Measurements from ENCODE around the gene ZBTB16. TPM values are rescaled to one million over a fixed set of nuclear protein-coding genes. Genes with fewer than 3 reads are reported as not detected.

The ZBTB16 gene
- total and polyA plus RNA-seq, 2 of the 4 experiments (the other 2 are of a cell fraction), result not detected

DNA sequence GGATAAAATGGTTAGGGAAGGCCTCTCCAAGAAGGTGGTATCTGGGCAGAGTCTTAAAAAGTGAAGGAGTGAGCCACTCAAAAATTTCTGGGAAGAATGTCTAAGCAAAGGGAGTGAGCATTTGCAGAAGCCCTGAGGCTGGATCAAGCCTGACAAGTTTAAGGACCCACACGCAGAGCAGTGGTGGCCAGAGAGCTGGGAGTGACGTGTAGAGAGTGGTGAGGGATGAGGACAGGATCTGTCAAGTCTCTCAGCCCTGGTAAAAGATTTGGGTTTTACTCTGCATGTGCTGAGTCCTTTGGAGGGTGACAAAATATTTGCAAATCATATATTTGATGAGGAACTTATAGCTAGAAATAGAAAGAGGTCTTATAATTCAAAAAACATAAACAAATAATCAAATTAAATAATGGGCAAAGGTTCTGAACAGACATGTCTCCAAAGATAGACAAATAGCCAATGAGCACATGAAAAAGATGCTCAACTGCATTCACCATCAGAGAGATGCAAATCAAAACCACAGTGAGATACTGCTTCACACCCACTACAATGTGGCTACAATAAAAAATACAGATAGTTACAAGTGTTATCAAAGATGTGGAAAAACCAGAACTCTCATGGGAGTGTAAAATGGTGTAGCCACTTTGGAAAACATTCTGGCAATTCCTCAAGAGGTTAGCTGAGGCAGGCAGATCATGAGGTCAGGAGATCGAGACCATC is 129.5 kb downstream of the ZBTB16 start:
- intact Hi-C loops (cut with micrococcal nuclease) (no loop called here), in situ Hi-C loops (cut with MboI; ENCODE audit: low sequenced_read_pairs) (no loop called here), dilution Hi-C loops (cut with HindIII; ENCODE audit: low sequenced_read_pairs, unreplicated experiment) (no loop called here)
- Histone ChIP-seq H2BK120ac (ENCODE audit: low read depth, low read length) (no peak overlapping the region), H3K4ac (ENCODE audit: low read depth, low read length) (no peak overlapping the region), H4K91ac (ENCODE audit: insufficient read depth, low read depth, low read length) (no peak overlapping the region), H2AK5ac (ENCODE audit: low read depth, low read length) (no peak overlapping the region), H3K4me3 (ENCODE audit: insufficient read depth, low read depth, low read length) (no peak overlapping the region), H3K4me2 (ENCODE audit: low read depth, low read length) (no peak overlapping the region), H4K8ac (ENCODE audit: low read depth in 2 of 2, low read length in 2 of 2) (no peak overlapping the region), H3K9me1 (ENCODE audit: insufficient read depth, low read length) (no peaks in the 10 kb centered on the region), H2AK9ac (replicated peaks; ENCODE audit: low read depth, low read length, poor library complexity) (no peak overlapping the region), H2BK20ac (ENCODE audit: low read depth, low read length) (no peak overlapping the region), H3K18ac (ENCODE audit: low read depth, low read length) (no peak overlapping the region), H3K9ac (ENCODE audit: low read depth, low read length) (no peak overlapping the region), H3K4me1 (ENCODE audit: control insufficient read depth, insufficient read depth, low read length) (no peaks in the 10 kb centered on the region), H3K27ac (ENCODE audit: insufficient read depth, low read length) (no peak overlapping the region), H2AFZ (replicated peaks; ENCODE audit: low read length, poor library complexity) (no peak overlapping the region), H3K36me3 (ENCODE audit: control insufficient read depth, insufficient read depth, low read length) (no peaks in the 10 kb centered on the region), H4K5ac (ENCODE audit: low read depth, low read length) (no peak overlapping the region), H2BK15ac (ENCODE audit: low read depth, low read length) (no peak overlapping the region), H3K23ac (ENCODE audit: low read depth, low read length) (no peak overlapping the region), H3K9me3 (ENCODE audit: control insufficient read depth, insufficient read depth, low read length) (peaks cover 6% of the 10 kb centered on the region; the same call in 1 of the 2 replicates), H4K20me1 (ENCODE audit: insufficient read depth, low read length) (no peaks in the 10 kb centered on the region), H3K14ac (replicated peaks; ENCODE audit: low read depth, low read length) (no peak overlapping the region), H2BK5ac (ENCODE audit: low read depth, low read length, poor library complexity, severe bottlenecking) (no peak overlapping the region), H3K79me1 (ENCODE audit: low read depth in 1 of 2, low read length in 2 of 2) (no peaks in the 10 kb centered on the region), H3K27me3 (ENCODE audit: control insufficient read depth, insufficient read depth, low read length) (peaks cover 26% of the 10 kb centered on the region; the same call in 1 of the 2 replicates), H3K56ac (ENCODE audit: extremely low read depth, insufficient read depth, low read length) (no peak overlapping the region)
- ATAC-seq (ENCODE audit: low read depth) (no peak), DNase-seq (no peak)
- CTCF ChIA-PET, result interaction anchor here (0.7 kb wide), 1 partner anchor 383 kb away, joined by 4 read pairs; no protein-coding TSS in a partner anchor
- POLR2A ChIA-PET (ENCODE audit: unreplicated experiment), result interaction anchor here (0.5 kb wide), 1 partner anchor 8 kb away, joined by 4 read pairs; no protein-coding TSS in a partner anchor
- TF ChIP-seq RFX5 (IDR thresholded peaks at IDR 0.05; ENCODE audit: low read depth, low read length), result no peak
- TF ChIP-seq, protein P1, sequence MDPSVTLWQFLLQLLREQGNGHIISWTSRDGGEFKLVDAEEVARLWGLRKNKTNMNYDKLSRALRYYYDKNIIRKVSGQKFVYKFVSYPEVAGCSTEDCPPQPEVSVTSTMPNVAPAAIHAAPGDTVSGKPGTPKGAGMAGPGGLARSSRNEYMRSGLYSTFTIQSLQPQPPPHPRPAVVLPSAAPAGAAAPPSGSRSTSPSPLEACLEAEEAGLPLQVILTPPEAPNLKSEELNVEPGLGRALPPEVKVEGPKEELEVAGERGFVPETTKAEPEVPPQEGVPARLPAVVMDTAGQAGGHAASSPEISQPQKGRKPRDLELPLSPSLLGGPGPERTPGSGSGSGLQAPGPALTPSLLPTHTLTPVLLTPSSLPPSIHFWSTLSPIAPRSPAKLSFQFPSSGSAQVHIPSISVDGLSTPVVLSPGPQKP (IDR thresholded peaks at IDR 0.05; ENCODE audit: borderline replicate concordance, low read depth, low read length), result no peak
- no peak for TF ChIP-seq SMC3 (IDR thresholded peaks at IDR 0.05; ENCODE audit: low read depth, low read length)
- TF ChIP-seq BHLHE40 (IDR thresholded peaks at IDR 0.05; ENCODE audit: low read depth, low read length), result no peak
- no peak for TF ChIP-seq CEBPB (IDR thresholded peaks at IDR 0.05; ENCODE audit: low read depth, low read length)
- no peak for TF ChIP-seq RAD21 (IDR thresholded peaks at IDR 0.05; ENCODE audit: low read length)
- no peak for TF ChIP-seq RCOR1 (IDR thresholded peaks at IDR 0.05; ENCODE audit: insufficient replicate concordance, low read length)
- TF ChIP-seq NFE2L2 (IDR thresholded peaks at IDR 0.05; ENCODE audit: low read depth, low read length), result no peak
- TF ChIP-seq FOS (IDR thresholded peaks at IDR 0.05; ENCODE audit: low read depth, low read length), result no peak
- no peak for TF ChIP-seq POLR2A (IDR thresholded peaks at IDR 0.05; ENCODE audit: low read depth, low read length)
- no peak for TF ChIP-seq CHD1 (IDR thresholded peaks at IDR 0.05; ENCODE audit: low read depth, low read length)
- TF ChIP-seq, protein P2, sequence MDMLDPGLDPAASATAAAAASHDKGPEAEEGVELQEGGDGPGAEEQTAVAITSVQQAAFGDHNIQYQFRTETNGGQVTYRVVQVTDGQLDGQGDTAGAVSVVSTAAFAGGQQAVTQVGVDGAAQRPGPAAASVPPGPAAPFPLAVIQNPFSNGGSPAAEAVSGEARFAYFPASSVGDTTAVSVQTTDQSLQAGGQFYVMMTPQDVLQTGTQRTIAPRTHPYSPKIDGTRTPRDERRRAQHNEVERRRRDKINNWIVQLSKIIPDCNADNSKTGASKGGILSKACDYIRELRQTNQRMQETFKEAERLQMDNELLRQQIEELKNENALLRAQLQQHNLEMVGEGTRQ (IDR thresholded peaks at IDR 0.05; ENCODE audit: low read depth, low read length), result no peak
- TF ChIP-seq, protein P3, sequence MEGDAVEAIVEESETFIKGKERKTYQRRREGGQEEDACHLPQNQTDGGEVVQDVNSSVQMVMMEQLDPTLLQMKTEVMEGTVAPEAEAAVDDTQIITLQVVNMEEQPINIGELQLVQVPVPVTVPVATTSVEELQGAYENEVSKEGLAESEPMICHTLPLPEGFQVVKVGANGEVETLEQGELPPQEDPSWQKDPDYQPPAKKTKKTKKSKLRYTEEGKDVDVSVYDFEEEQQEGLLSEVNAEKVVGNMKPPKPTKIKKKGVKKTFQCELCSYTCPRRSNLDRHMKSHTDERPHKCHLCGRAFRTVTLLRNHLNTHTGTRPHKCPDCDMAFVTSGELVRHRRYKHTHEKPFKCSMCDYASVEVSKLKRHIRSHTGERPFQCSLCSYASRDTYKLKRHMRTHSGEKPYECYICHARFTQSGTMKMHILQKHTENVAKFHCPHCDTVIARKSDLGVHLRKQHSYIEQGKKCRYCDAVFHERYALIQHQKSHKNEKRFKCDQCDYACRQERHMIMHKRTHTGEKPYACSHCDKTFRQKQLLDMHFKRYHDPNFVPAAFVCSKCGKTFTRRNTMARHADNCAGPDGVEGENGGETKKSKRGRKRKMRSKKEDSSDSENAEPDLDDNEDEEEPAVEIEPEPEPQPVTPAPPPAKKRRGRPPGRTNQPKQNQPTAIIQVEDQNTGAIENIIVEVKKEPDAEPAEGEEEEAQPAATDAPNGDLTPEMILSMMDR (conservative IDR thresholded peaks at IDR 0.05; ENCODE audit: low read depth, low read length), result no peak
- BruUV-seq (replicated peaks), result no TSS peak
- 60% methylated on average over 1 of the region's 3 CpGs; no CpG with 5 or more reads in 1 of the 2 experiments for WGBS, 2 experiments (ENCODE audit: extremely low coverage in 2 of 2, insufficient read length in 1 of 2)

Measured in IMR-90 (cell line).